Lower leg skin (tissue), 3 donors: ENCODE measurements around the gene ISCU.

Source experiments
- CTCF ChIP-seq, 3 donors: fragments of 450-650 bp; IDR thresholded peaks; one replicate each; pipeline ENCODE4 v1.5.1; 2016; ENCODE audit warnings: antibody characterized with exemption in 3 of 3, mild to moderate bottlenecking in 3 of 3, moderate library complexity in 2 of 3
- POLR2A ChIP-seq, 2 donors: fragments of 450-650 bp; IDR thresholded peaks; one replicate each; pipeline ENCODE4 v1.6.1; 2016 to 2017; ENCODE audit warnings: antibody characterized with exemption in 2 of 2, mild to moderate bottlenecking in 1 of 2, moderate library complexity in 1 of 2

- TF ChIP-seq POLR2A (IDR thresholded peaks at IDR 0.05) = no peak
- no peak for TF ChIP-seq CTCF (IDR thresholded peaks at IDR 0.05)
Observed at GRCh38 chr12:108547686-108548085, 14.7 kb upstream of the ISCU start.
